Mesenchymal stem cell (in vitro differentiated cells and primary cell): ENCODE measurements around the gene CANT1.

Experiments used
- DNase-seq: peaks from one replicate; pipeline ENCODE4 v3.0.0-alpha.2; 2013
- H2AFZ ChIP-seq: one replicate; pipeline ENCODE4 v1.6.1; 2013; ENCODE audit warnings: low read depth, mild to moderate bottlenecking, control low read depth, inconsistent platforms, low read length, moderate library complexity
- H2AK5ac ChIP-seq: 2 replicates; pipeline ENCODE4 v1.6.1; 2013; ENCODE audit warnings: low read length, moderate library complexity, mild to moderate bottlenecking, inconsistent platforms; ENCODE audit not compliant: severe bottlenecking
- H2BK120ac ChIP-seq: one replicate; pipeline ENCODE4 v1.6.1; 2013; ENCODE audit warnings: low read depth, mild to moderate bottlenecking, inconsistent platforms, low read length, moderate library complexity
- H2BK12ac ChIP-seq, 2 experiments: one replicate each; pipeline ENCODE4 v1.6.1; 2013; ENCODE audit warnings: inconsistent platforms in 2 of 2, low read length in 2 of 2, mild to moderate bottlenecking in 2 of 2, moderate library complexity in 2 of 2, control low read depth in 1 of 2
- H2BK15ac ChIP-seq: one replicate; pipeline ENCODE4 v1.6.1; 2013; ENCODE audit warnings: mild to moderate bottlenecking, low read depth, inconsistent platforms; ENCODE audit not compliant: poor library complexity, severe bottlenecking
- H2BK5ac ChIP-seq: 2 replicates; pipeline ENCODE4 v1.6.1; 2013; ENCODE audit warnings: low read depth, mild to moderate bottlenecking, low read length, control low read depth, inconsistent platforms; ENCODE audit not compliant: poor library complexity, severe bottlenecking
- H3K14ac ChIP-seq, 2 experiments: one replicate each; pipeline ENCODE4 v1.6.1; 2013; ENCODE audit warnings: inconsistent platforms in 2 of 2, low read length in 2 of 2, control low read depth in 1 of 2, mild to moderate bottlenecking in 1 of 2, moderate library complexity in 1 of 2
- H3K18ac ChIP-seq, 2 experiments: one replicate each; pipeline ENCODE4 v1.6.1; 2013; ENCODE audit warnings: inconsistent platforms in 2 of 2, low read length in 2 of 2, control low read depth in 1 of 2, low read depth in 1 of 2, mild to moderate bottlenecking in 1 of 2
- H3K23ac ChIP-seq, 2 experiments: one replicate each; pipeline ENCODE4 v1.6.1; 2013; ENCODE audit warnings: inconsistent platforms in 2 of 2, low read length in 2 of 2, mild to moderate bottlenecking in 2 of 2, moderate library complexity in 2 of 2, control low read depth in 1 of 2
- H3K27ac ChIP-seq: 2 replicates; pipeline ENCODE4 v1.5.1; 2013; ENCODE audit warnings: mild to moderate bottlenecking, moderate library complexity, low read length, control low read depth, inconsistent platforms; ENCODE audit not compliant: poor library complexity, severe bottlenecking
- H3K27me3 ChIP-seq, 2 experiments: 2 replicates each; pipeline versions ENCODE4 v1.6.1 to v1.7.0; 2013; ENCODE audit warnings: low read length in 2 of 2, mild to moderate bottlenecking in 2 of 2, moderate library complexity in 2 of 2, control low read depth in 1 of 2, inconsistent platforms in 1 of 2; ENCODE audit not compliant: control insufficient read depth in 1 of 2, insufficient read depth in 1 of 2
- H3K36me3 ChIP-seq, 2 experiments: 2 replicates each; pipeline versions ENCODE4 v1.6.1 to v1.7.0; 2013; ENCODE audit warnings: low read length in 2 of 2, control low read depth in 1 of 2, inconsistent platforms in 1 of 2, low read depth in 1 of 2, mild to moderate bottlenecking in 1 of 2; ENCODE audit not compliant: insufficient read depth in 2 of 2, control insufficient read depth in 1 of 2
- H3K4ac ChIP-seq, 2 experiments: one replicate each; pipeline ENCODE4 v1.6.1; 2013; ENCODE audit warnings: inconsistent platforms in 2 of 2, low read length in 2 of 2, mild to moderate bottlenecking in 2 of 2, moderate library complexity in 2 of 2, control low read depth in 1 of 2, low read depth in 1 of 2
- H3K4me1 ChIP-seq: 2 replicates; pipeline ENCODE4 v1.6.1; 2013; ENCODE audit warnings: low read depth, low read length, control low read depth; ENCODE audit not compliant: control insufficient read depth, insufficient read depth
- H3K4me2 ChIP-seq: 2 replicates; pipeline ENCODE4 v1.6.1; 2013; ENCODE audit warnings: low read length, mild to moderate bottlenecking, inconsistent platforms; ENCODE audit not compliant: poor library complexity, severe bottlenecking
- H3K4me3 ChIP-seq, 2 experiments: 2 replicates each; pipeline versions ENCODE4 v1.5.1 to v1.7.0; 2013; ENCODE audit warnings: low read length in 2 of 2, mild to moderate bottlenecking in 2 of 2, control low read depth in 1 of 2, low read depth in 1 of 2; ENCODE audit not compliant: insufficient read depth in 1 of 2
- H3K79me1 ChIP-seq: replicated peaks from 2 replicates; pipeline ENCODE4 v1.6.1; 2013; ENCODE audit warnings: mild to moderate bottlenecking, control low read depth, low read length, inconsistent platforms; ENCODE audit not compliant: poor library complexity, severe bottlenecking
- H3K9ac ChIP-seq: 2 replicates; pipeline ENCODE4 v1.7.0; 2013; ENCODE audit warnings: mild to moderate bottlenecking, low read length, moderate library complexity
- H3K9me3 ChIP-seq: 2 replicates; pipeline ENCODE4 v1.7.0; 2013; ENCODE audit warnings: mild to moderate bottlenecking, low read length; ENCODE audit not compliant: control insufficient read depth
- H4K8ac ChIP-seq: one replicate; pipeline ENCODE4 v1.6.1; 2013; ENCODE audit warnings: inconsistent platforms, mild to moderate bottlenecking, low read length, moderate library complexity
- H4K91ac ChIP-seq: one replicate; pipeline ENCODE4 v1.6.1; 2013; ENCODE audit warnings: mild to moderate bottlenecking, low read length, inconsistent platforms
- WGBS: methylation state at CpG from one replicate; pipeline ENCODE4 v1.1.7; 2013; ENCODE audit warnings: mixed read lengths; 5-methylcytosine and 5-hydroxymethylcytosine counted together

Gene CANT1

GRCh38 chr17:78974635-78975591 lies 34.7 kb downstream of the CANT1 start:
- H3K36me3 ChIP-seq = peaks cover 49 to 72% of the 10 kb centered on the region in 2 experiments
- no peak overlapping the region for H3K4me2 ChIP-seq
- H2BK120ac ChIP-seq = no peak overlapping the region
- no peak overlapping the region for H3K23ac ChIP-seq
- H4K91ac ChIP-seq = no peak overlapping the region
- no peak overlapping the region for H2BK15ac ChIP-seq
- peak overlapping the region; percentile 54 for H3K9ac ChIP-seq
- H3K27ac ChIP-seq = peak overlapping the region; percentile 46
- no peak overlapping the region for H2BK5ac ChIP-seq
- no peak overlapping the region for H2AFZ ChIP-seq
- H3K14ac ChIP-seq = no peak overlapping the region
- H3K79me1 ChIP-seq = peaks cover 41% of the 10 kb centered on the region
- H3K4me3 ChIP-seq = peak overlapping the region in 1 of 2 experiments; percentile 23
- peak overlapping the region in 1 of 2 experiments; percentile 61 for H3K18ac ChIP-seq
- peaks cover 65% of the 10 kb centered on the region for H3K4me1 ChIP-seq
- H3K4ac ChIP-seq = peak overlapping the region in 1 of 2 experiments; percentile 30
- WGBS = 85% methylated on average over 30 of the region's 30 CpGs
- peak overlapping the region in 1 of 2 experiments; percentile 46 for H2BK12ac ChIP-seq
- no peak overlapping the region for H2AK5ac ChIP-seq
- peak; percentile 56 for DNase-seq
- no peaks in the 10 kb centered on the region for H3K9me3 ChIP-seq
- H4K8ac ChIP-seq = no peak overlapping the region
- H3K27me3 ChIP-seq = no peaks in the 10 kb centered on the region

GRCh38 chr17:78973792-78974520 lies 35.6 kb downstream of the CANT1 start:
- Histone ChIP-seq H3K27ac (no peak overlapping the region), H3K4me1 (peaks cover 61% of the 10 kb centered on the region), H3K79me1 (peaks cover 41% of the 10 kb centered on the region), H4K8ac (no peak overlapping the region), H2AK5ac (no peak overlapping the region), H2BK120ac (no peak overlapping the region), H2BK12ac (no peak overlapping the region), H2BK15ac (no peak overlapping the region), H3K9me3 (no peaks in the 10 kb centered on the region), H3K27me3 (no peaks in the 10 kb centered on the region), H2BK5ac (no peak overlapping the region), H3K36me3 (peaks cover 58 to 79% of the 10 kb centered on the region in 2 experiments), H4K91ac (no peak overlapping the region), H3K4me2 (no peak overlapping the region), H3K4me3 (no peak overlapping the region), H3K23ac (no peak overlapping the region), H2AFZ (no peak overlapping the region), H3K9ac (peak overlapping the region; percentile 54), H3K18ac (no peak overlapping the region), H3K14ac (no peak overlapping the region), H3K4ac (no peak overlapping the region)
- no peak for DNase-seq
- WGBS = 94% methylated on average over 23 of the region's 23 CpGs

- H3K9me3 ChIP-seq = no peaks in the 10 kb centered on the region
- no peak overlapping the region for H3K27ac ChIP-seq
- H3K14ac ChIP-seq = no peak overlapping the region
- DNase-seq = no peak
- peaks cover 65 to 82% of the 10 kb centered on the region in 2 experiments for H3K36me3 ChIP-seq
- no peak overlapping the region for H2AK5ac ChIP-seq
- 81% methylated on average over 11 of the region's 11 CpGs for WGBS
- H2BK120ac ChIP-seq = no peak overlapping the region
- H3K4me2 ChIP-seq = no peak overlapping the region
- no peak overlapping the region for H2BK12ac ChIP-seq
- no peak overlapping the region for H2BK5ac ChIP-seq
- H3K4ac ChIP-seq = no peak overlapping the region
- peaks cover 54% of the 10 kb centered on the region for H3K4me1 ChIP-seq
- no peaks in the 10 kb centered on the region for H3K27me3 ChIP-seq
- no peak overlapping the region for H2BK15ac ChIP-seq
- H4K91ac ChIP-seq = no peak overlapping the region
- no peak overlapping the region for H3K18ac ChIP-seq
- no peak overlapping the region for H3K9ac ChIP-seq
- H3K79me1 ChIP-seq = peaks cover 42% of the 10 kb centered on the region
- no peak overlapping the region for H3K4me3 ChIP-seq
- H2AFZ ChIP-seq = no peak overlapping the region
- H3K23ac ChIP-seq = no peak overlapping the region
- peak overlapping the region; percentile 46 for H4K8ac ChIP-seq
Measured at GRCh38 chr17:78973196-78973595, 36.4 kb downstream of the CANT1 start.
